ENCODE data around the gene ITGB8. TPM values are rescaled to one million over a fixed set of nuclear protein-coding genes. Genes with fewer than 3 reads are reported as not detected.
A peak's percentile ranks its signal among the peaks of the same experiment; 100 is the strongest.

Gene ITGB8
- total and polyA plus RNA-seq, 9 of the 15 experiments (the other 6 are each of a cell fraction or from before 2014, with no cell fraction given): under 0.01 to 0.03 (median 0.02) TPM; not detected in 6

- TF ChIP-seq PBX2 (CRISPR knock-in tag; IDR thresholded peaks at IDR 0.05; ENCODE audit: low read depth) (no peak), PBX2 (tag; conservative IDR thresholded peaks at IDR 0.05; ENCODE audit: low read depth) (peak; percentile 61), DDX20 (tag; IDR thresholded peaks at IDR 0.05; ENCODE audit: low read depth) (no peak), BRD9 (IDR thresholded peaks at IDR 0.05; ENCODE audit: low read depth, partially characterized antibody) (peak; percentile 44), ZZZ3 (IDR thresholded peaks at IDR 0.05) (no peak), MEIS2 (IDR thresholded peaks at IDR 0.05; ENCODE audit: partially characterized antibody) (peak; percentile 19), DEAF1 (CRISPR knock-in tag; IDR thresholded peaks at IDR 0.05) (peak; percentile 81), U2AF1 (optimal IDR thresholded peaks at IDR 0.05; ENCODE audit: low read depth, low read length) (no peak), ZKSCAN1 (IDR thresholded peaks at IDR 0.05; ENCODE audit: low read depth, low read length) (peak; percentile 99), ARID1B (IDR thresholded peaks at IDR 0.05) (peak; percentile 26; the same call in 1 of the 2 replicates), CTCF (IDR thresholded peaks at IDR 0.05 in 2 of 3, conservative IDR thresholded peaks at IDR 0.05 in 1 of 3; ENCODE audit: insufficient read depth in 2 of 3, low read depth in 1 of 3, low read length in 3 of 3) (peak; percentile 34 to 61 (median 50); a peak in 3 of 6 replicates), HOMEZ (CRISPR knock-in tag; IDR thresholded peaks at IDR 0.05) (no peak), FOXM1 (IDR thresholded peaks at IDR 0.05; ENCODE audit: low read depth) (no peak), FOXM1 (CRISPR knock-in tag; IDR thresholded peaks at IDR 0.05; ENCODE audit: low read depth) (no peak), ZNF655 (CRISPR knock-in tag; IDR thresholded peaks at IDR 0.05) (no peak), ZNF174 (CRISPR knock-in tag; IDR thresholded peaks at IDR 0.05) (no peak), RAD21 (CRISPR knock-in tag; conservative IDR thresholded peaks at IDR 0.05 in 1 of 2, IDR thresholded peaks at IDR 0.05 in 1 of 2) (peak; percentile 85 to 86), NFATC3 (IDR thresholded peaks at IDR 0.05) (no peak), TBP (optimal IDR thresholded peaks at IDR 0.05; ENCODE audit: low read depth, low read length) (no peak)
Observed at GRCh38 chr7:20310963-20311742, 19.5 kb upstream of the ITGB8 start (continued).
